DND-41 (cell line): ENCODE data around the gene PRSS57.

Experiments used
- ATAC-seq: fragments of 200-7000 bp; cut with Tn5 transposase; 3 replicates; pipeline ENCODE4 v1.9.1; 2021; ENCODE audit warnings: low read depth; ENCODE audit not compliant: insufficient read depth
- DNase-seq: peaks from one replicate; pipeline ENCODE4 v3.0.0-alpha.2; 2020
- H2AFZ ChIP-seq: 2 replicates; pipeline ENCODE4 v1.6.0; 2012; ENCODE audit warnings: low read depth, low read length
- H3K27ac ChIP-seq: 2 replicates; pipeline ENCODE4 v1.5.1; 2012; ENCODE audit warnings: low read length, inconsistent platforms
- H3K27me3 ChIP-seq: fragments of 200-600 bp; sonication (generic); 2 replicates; pipeline ENCODE4 v1.6.0; 2012; ENCODE audit warnings: low read length, mild to moderate bottlenecking, inconsistent platforms; ENCODE audit not compliant: insufficient read depth, poor library complexity
- H3K36me3 ChIP-seq: 2 replicates; pipeline ENCODE4 v1.5.1; 2012; ENCODE audit warnings: low read length, inconsistent platforms; ENCODE audit not compliant: insufficient read depth
- H3K4me1 ChIP-seq: 2 replicates; pipeline ENCODE4 v1.5.1; 2012; ENCODE audit warnings: mild to moderate bottlenecking, low read length; ENCODE audit not compliant: insufficient read depth
- H3K4me2 ChIP-seq: 2 replicates; pipeline ENCODE4 v1.6.0; 2012; ENCODE audit warnings: mild to moderate bottlenecking, moderate library complexity, low read length, inconsistent platforms; ENCODE audit not compliant: insufficient read depth
- H3K4me3 ChIP-seq, 2 experiments: fragments of 200-600 bp in 1 of 2; shearing (Covaris generic) in 1 of 2; 2 replicates each; pipeline ENCODE4 v1.5.1; 2012 to 2016; ENCODE audit warnings: inconsistent platforms in 2 of 2, low read length in 2 of 2, mild to moderate bottlenecking in 2 of 2, low read depth in 1 of 2, moderate library complexity in 1 of 2
- H3K79me2 ChIP-seq: 2 replicates; pipeline ENCODE4 v1.6.0; 2012; ENCODE audit warnings: low read length, inconsistent platforms; ENCODE audit not compliant: insufficient read depth
- H3K9ac ChIP-seq: 2 replicates; pipeline ENCODE4 v1.6.0; 2012; ENCODE audit warnings: low read depth, mild to moderate bottlenecking, inconsistent platforms, low read length, moderate library complexity
- H3K9me3 ChIP-seq: 2 replicates; pipeline ENCODE4 v1.5.1; 2012; ENCODE audit warnings: low read length, moderate library complexity, mild to moderate bottlenecking, inconsistent platforms; ENCODE audit not compliant: insufficient read depth, severe bottlenecking
- H4K20me1 ChIP-seq: 2 replicates; pipeline ENCODE4 v1.6.0; 2012; ENCODE audit warnings: low read length; ENCODE audit not compliant: insufficient read depth
- CTCF ChIP-seq: IDR thresholded peaks from 2 replicates; pipeline ENCODE4 v1.5.1; 2012; ENCODE audit warnings: borderline replicate concordance, low read length, moderate library complexity, mild to moderate bottlenecking; ENCODE audit not compliant: poor library complexity, severe bottlenecking; ENCODE audit errors: extremely low read depth
- EZH2 ChIP-seq: IDR thresholded peaks from 3 replicates; pipeline ENCODE4 v1.6.1; 2012; ENCODE audit warnings: borderline replicate concordance, low read depth, mild to moderate bottlenecking, moderate library complexity, low read length, inconsistent platforms; ENCODE audit not compliant: severe bottlenecking

Gene PRSS57

GRCh38 chr19:681029-682019 lies 13.9 kb downstream of the PRSS57 start:
- no peaks in the 10 kb centered on the region; the same call in 1 of the 2 replicates for H3K36me3 ChIP-seq
- H3K4me1 ChIP-seq, result peaks cover 19% of the 10 kb centered on the region
- peaks cover 9% of the 10 kb centered on the region for H3K79me2 ChIP-seq
- H3K4me2 ChIP-seq, result peak overlapping the region; percentile 92
- H4K20me1 ChIP-seq, result peaks cover 18% of the 10 kb centered on the region
- peak overlapping the region; percentile 99 for H2AFZ ChIP-seq
- no peak for TF ChIP-seq EZH2
- TF ChIP-seq CTCF, result no peak
- peak; percentile 71 for ATAC-seq
- H3K9ac ChIP-seq, result peak overlapping the region; percentile 54; the same call in 1 of the 2 replicates
- H3K27me3 ChIP-seq, result no peaks in the 10 kb centered on the region
- no peaks in the 10 kb centered on the region for H3K9me3 ChIP-seq
- no peak for DNase-seq
- peak overlapping the region; percentile 94 for H3K27ac ChIP-seq
- peak overlapping the region in 1 of 2 experiments; percentile 70; a peak in 3 of 4 replicates for H3K4me3 ChIP-seq

- Histone ChIP-seq H3K4me1 (peaks cover 19% of the 10 kb centered on the region), H2AFZ (peak overlapping the region; percentile 99), H3K4me3 (peak overlapping the region; percentile 91 to 96; a peak in 3 of 4 replicates), H3K9ac (peak overlapping the region; percentile 100), H3K36me3 (no peaks in the 10 kb centered on the region; the same call in 1 of the 2 replicates), H3K27ac (peak overlapping the region; percentile 94), H4K20me1 (peaks cover 18% of the 10 kb centered on the region), H3K79me2 (peaks cover 9% of the 10 kb centered on the region), H3K4me2 (peak overlapping the region; percentile 92), H3K9me3 (no peaks in the 10 kb centered on the region), H3K27me3 (no peaks in the 10 kb centered on the region)
- peak; percentile 75 for ATAC-seq
- TF ChIP-seq CTCF (peak; percentile 71), EZH2 (no peak)
- peak; percentile 100 for DNase-seq
Measured at GRCh38 chr19:680287-681028, 14.8 kb downstream of the PRSS57 start.

GRCh38 chr19:679418-680286 lies 15.6 kb downstream of the PRSS57 start:
- Histone ChIP-seq H3K4me3 (peak overlapping the region; percentile 91 to 96; a peak in 3 of 4 replicates), H3K27me3 (no peaks in the 10 kb centered on the region), H3K36me3 (no peaks in the 10 kb centered on the region; the same call in 1 of the 2 replicates), H3K9me3 (no peaks in the 10 kb centered on the region), H3K9ac (peak overlapping the region; percentile 100), H3K27ac (peak overlapping the region; percentile 90), H3K79me2 (peaks cover 9% of the 10 kb centered on the region), H3K4me1 (peaks cover 19% of the 10 kb centered on the region), H3K4me2 (peak overlapping the region; percentile 92), H4K20me1 (peaks cover 18% of the 10 kb centered on the region), H2AFZ (peak overlapping the region; percentile 87)
- TF ChIP-seq EZH2 (no peak), CTCF (no peak)
- peak; percentile 28 for ATAC-seq
- DNase-seq, result peak; percentile 61
